Neuron (in vitro differentiated cells): ENCODE measurements around the gene CCNJL.

Experiments used
- H2AFZ ChIP-seq: one replicate; pipeline ENCODE4 v1.6.1; 2013; ENCODE audit warnings: low read depth, mild to moderate bottlenecking, inconsistent platforms, low read length, moderate library complexity
- H3K27me3 ChIP-seq: one replicate; pipeline ENCODE4 v1.6.1; 2013; ENCODE audit warnings: low read length; ENCODE audit not compliant: insufficient read depth
- H3K36me3 ChIP-seq: one replicate; pipeline ENCODE4 v1.6.1; 2013; ENCODE audit warnings: low read length; ENCODE audit not compliant: insufficient read depth
- H3K4me1 ChIP-seq: one replicate; pipeline ENCODE4 v1.6.1; 2013; ENCODE audit warnings: low read length; ENCODE audit not compliant: insufficient read depth
- H3K4me3 ChIP-seq: 2 replicates; pipeline ENCODE4 v1.5.1; 2013; ENCODE audit warnings: mild to moderate bottlenecking, low read length, moderate library complexity
- H3K9me3 ChIP-seq: one replicate; pipeline ENCODE4 v1.6.1; 2013; ENCODE audit warnings: low read length

Gene CCNJL

DNA sequence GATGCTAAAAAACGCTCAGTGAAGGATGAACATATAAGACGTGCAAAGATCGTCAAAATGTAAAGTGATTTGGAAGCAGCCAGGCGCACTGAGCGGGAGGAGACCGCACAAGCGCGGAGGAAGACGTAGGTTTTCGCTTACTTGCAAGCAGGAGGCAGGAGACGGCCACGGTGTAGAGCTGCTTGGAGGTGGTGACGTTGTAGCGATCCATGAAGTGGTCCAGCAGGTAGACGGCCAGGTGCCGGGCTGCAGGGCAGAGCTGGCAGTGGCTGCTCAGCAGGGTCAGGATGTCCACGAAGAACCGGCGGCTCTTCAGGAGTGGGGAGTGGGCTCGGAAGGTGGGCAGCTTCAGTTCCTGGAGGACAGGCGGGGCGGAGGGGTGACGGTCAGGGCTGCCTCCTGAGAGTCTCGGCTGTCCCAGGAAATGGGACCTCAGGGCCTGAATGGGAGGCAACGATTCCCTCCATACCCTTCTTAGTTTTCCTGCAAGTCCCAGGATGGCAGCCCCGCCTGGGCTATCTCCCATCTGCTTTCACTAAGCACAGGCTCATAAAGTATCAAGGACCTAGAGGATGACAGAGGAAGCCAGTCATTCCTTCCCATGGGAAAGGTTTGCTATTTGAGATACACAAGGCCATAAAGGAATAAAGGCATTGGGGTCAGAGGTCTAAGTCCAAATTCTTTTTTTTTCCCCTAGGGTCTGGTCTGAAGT is 31.8 kb downstream of the CCNJL start:
- Histone ChIP-seq H3K9me3 (no peaks in the 10 kb centered on the region), H3K36me3 (peaks cover 18% of the 10 kb centered on the region), H3K4me3 (no peak overlapping the region), H3K27me3 (no peaks in the 10 kb centered on the region), H2AFZ (no peak overlapping the region), H3K4me1 (peaks cover 6% of the 10 kb centered on the region)

DNA sequence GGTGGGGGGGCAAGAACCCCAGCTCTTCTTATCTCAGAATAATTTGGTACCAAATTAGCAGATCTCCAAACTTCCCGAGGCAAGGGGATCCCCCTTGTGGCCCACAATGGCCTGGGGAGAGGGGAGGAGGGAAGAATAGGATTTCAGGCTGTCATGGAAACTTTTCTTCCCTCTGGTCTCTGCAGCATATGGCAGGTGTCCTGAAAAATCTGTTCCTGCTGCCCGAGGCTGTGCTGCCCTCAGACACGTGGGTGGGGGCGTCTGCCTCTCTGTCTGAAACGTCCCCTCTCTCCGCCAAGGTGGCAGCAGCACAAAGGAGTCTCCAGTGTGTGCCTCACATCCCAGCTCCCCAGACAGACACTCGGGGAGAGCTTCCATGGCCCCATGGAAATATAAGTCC is 34.0 kb downstream of the CCNJL start:
- Histone ChIP-seq H3K36me3 (peaks cover 18% of the 10 kb centered on the region), H3K9me3 (no peaks in the 10 kb centered on the region), H3K4me1 (peaks cover 6% of the 10 kb centered on the region), H3K27me3 (no peaks in the 10 kb centered on the region), H2AFZ (no peak overlapping the region), H3K4me3 (no peak overlapping the region)

DNA sequence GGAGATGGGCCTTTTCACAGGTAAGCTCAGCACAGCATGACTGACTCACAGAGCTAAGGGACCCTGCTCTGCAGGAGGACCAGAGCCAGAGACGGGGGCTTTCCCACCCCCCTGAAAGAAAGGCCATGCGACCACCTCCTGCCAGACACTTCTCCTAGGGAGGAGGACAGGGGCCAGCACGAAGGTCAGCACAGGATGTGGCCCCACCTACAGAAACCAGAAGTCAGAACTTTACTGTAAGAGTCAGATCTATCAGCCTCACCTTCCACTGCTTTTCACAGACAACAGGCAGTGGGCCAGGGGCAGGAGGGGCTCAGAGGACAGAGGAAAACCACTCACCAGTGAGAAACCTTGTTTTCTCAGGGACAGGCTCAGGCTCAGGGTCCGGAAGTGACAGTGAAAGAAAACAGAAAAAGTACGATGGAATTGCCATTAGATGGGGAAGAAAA is 37.9 kb downstream of the CCNJL start:
- Histone ChIP-seq H3K27me3 (no peaks in the 10 kb centered on the region), H3K4me3 (no peak overlapping the region), H2AFZ (no peak overlapping the region), H3K4me1 (peaks cover 6% of the 10 kb centered on the region), H3K9me3 (no peaks in the 10 kb centered on the region), H3K36me3 (peaks cover 9% of the 10 kb centered on the region)

DNA sequence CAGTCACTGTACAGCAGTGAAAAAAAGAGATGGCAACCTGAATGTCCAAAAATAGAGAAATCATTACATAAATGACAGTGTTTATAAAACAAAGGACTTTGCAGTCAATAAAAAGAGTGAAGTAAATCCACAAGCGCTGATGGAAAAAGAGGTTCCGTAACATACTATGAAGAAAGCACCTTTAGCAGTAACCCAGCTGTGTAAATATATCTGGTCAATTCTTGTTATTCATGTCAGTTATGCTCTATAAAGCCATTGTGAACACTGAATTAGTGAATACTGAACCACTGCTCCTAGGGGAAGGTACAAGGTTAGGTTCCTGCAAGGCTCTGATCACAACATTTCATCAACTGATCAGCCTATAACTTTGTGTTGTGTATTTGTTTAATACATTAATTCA is 39.5 kb downstream of the CCNJL start:
- Histone ChIP-seq H3K27me3 (no peaks in the 10 kb centered on the region), H3K36me3 (peaks cover 16% of the 10 kb centered on the region)

DNA sequence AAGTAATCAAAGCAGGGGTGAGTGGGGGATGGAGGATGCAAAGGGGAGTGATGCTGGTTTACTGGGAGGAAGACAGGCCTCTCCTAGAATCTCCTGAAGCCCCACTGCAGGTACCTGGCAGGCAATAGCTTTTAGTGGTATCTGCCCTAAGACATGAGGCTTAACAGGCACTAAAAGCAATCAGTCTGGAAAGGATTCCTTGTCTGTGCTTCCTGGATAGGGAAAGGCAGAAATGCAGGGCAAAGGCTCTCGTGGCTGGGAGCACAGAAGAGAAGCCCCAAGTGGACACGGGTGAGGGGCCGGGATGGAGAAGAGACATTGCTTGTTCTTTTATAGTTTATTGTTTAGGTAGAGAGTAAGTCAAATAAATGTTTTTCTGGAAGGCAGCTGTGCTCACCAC is 40.1 kb downstream of the CCNJL start:
- Histone ChIP-seq H3K4me3 (no peak overlapping the region), H3K27me3 (no peaks in the 10 kb centered on the region), H3K36me3 (peaks cover 15% of the 10 kb centered on the region), H3K9me3 (no peaks in the 10 kb centered on the region), H3K4me1 (no peaks in the 10 kb centered on the region), H2AFZ (no peak overlapping the region)

More for the DNA sequence above, 39.5 kb downstream of the CCNJL start:
- Histone ChIP-seq H3K4me1 (no peaks in the 10 kb centered on the region), H2AFZ (no peak overlapping the region), H3K9me3 (no peaks in the 10 kb centered on the region), H3K4me3 (no peak overlapping the region)

DNA sequence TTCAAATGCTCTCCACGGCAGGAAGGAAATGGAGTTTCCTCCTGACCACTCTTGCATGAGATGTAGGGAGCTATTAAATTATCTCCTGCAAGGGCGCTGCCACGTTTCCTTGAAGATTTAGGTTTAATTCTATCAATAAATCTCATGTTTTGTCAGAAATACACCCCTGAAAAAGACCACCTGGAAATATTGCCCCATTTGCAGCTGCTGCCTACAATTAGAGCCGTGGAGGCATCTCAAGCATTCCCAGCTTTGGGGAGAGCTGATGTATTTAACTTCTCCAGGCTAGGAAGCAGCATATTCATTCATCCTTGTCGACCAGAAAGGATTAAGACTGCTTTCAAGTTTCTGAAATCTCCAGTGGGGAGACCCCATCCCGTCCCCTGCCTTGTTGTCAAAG is 40.5 kb downstream of the CCNJL start:
- H3K27me3 ChIP-seq, result no peaks in the 10 kb centered on the region
- no peaks in the 10 kb centered on the region for H3K9me3 ChIP-seq
- peaks cover 12% of the 10 kb centered on the region for H3K36me3 ChIP-seq
- no peak overlapping the region for H2AFZ ChIP-seq
- peaks cover 4% of the 10 kb centered on the region for H3K4me1 ChIP-seq
- H3K4me3 ChIP-seq, result no peak overlapping the region

DNA sequence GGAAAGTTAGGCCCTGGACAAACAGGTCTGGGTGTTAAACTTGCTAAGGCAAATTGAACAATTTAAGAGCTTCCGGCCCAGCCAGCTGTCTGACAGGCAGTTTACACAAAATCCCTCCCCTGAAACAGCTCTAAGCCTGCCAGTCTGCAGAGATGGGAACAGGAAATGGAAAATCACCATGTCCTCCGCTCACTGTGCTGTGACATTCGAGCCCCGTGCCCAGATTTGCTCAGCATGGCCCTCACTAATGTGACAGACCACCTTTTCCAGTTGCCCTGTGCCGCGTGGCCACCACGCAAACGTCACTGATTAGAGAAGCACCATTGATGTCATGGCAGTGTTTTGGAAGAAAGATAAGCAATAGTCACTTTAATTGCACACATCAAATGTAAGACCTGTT is 41.0 kb downstream of the CCNJL start:
- Histone ChIP-seq H3K4me3 (no peak overlapping the region), H3K9me3 (no peaks in the 10 kb centered on the region), H3K4me1 (peaks cover 8% of the 10 kb centered on the region), H3K36me3 (peaks cover 12% of the 10 kb centered on the region), H2AFZ (no peak overlapping the region), H3K27me3 (no peaks in the 10 kb centered on the region)

DNA sequence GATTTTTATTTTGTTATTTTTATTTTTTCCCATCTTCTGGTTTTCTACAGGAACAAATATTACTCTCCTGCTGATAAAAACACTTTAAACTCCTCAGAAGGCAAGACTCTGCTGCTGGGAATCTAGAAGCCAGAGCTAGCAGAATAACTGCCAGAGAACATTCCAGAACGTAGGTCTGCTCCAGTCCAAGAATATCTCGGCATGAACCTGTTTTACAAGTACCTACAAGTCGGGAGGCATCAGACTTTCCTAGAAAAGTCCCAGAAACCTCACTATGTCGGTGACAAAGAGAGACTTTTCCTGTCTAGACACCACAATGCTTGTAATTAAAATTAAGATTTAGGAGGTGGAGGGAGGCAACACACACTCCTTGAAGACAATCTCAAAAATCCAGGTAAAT is 41.7 kb downstream of the CCNJL start:
- Histone ChIP-seq H2AFZ (no peak overlapping the region), H3K36me3 (peaks cover 12% of the 10 kb centered on the region), H3K4me1 (peaks cover 15% of the 10 kb centered on the region), H3K27me3 (no peaks in the 10 kb centered on the region), H3K4me3 (no peak overlapping the region), H3K9me3 (no peaks in the 10 kb centered on the region)

DNA sequence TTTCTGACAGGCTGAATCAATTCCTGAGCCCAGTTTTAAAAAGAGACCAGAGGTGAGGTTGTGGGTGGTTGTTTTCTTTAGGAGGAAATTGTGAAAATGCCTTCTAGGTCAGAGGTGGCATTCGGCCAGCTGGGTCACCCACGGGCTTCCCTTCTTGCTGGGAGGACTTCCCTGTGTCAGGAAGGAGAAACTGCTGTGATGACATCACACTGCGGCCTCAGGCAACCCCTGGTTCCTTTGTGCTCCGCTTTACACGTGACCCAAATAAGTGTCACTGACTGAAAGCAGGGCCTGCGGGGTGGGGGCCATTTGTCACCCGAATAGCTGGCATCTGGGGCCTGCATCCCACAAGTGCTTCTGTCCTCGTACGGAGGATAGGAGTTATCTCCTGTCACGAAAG is 43.3 kb downstream of the CCNJL start:
- Histone ChIP-seq H3K9me3 (no peaks in the 10 kb centered on the region), H2AFZ (no peak overlapping the region), H3K36me3 (peaks cover 12% of the 10 kb centered on the region), H3K4me1 (peaks cover 15% of the 10 kb centered on the region), H3K27me3 (no peaks in the 10 kb centered on the region), H3K4me3 (no peak overlapping the region)

DNA sequence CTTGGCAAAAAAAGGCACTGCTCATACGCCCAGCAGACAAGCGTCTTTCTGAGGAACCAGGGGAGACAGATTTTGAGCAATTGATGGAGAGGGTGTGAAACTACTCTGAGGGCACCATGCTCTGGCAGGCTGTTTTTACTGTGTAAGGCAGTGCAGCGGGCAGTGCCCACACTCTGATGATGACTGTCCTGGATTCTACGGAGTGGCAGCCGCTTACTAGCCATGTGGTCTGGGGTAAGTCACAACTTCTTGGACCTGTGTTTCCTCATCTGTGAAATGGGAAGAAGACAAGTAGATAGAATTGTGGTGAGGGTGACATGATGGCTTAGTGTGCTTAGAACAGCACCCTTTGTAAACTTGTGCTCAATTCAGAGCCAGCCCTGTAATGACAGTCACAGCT is 44.2 kb downstream of the CCNJL start:
- H3K4me1 ChIP-seq, result peaks cover 20% of the 10 kb centered on the region
- H2AFZ ChIP-seq, result no peak overlapping the region
- no peaks in the 10 kb centered on the region for H3K27me3 ChIP-seq

DNA sequence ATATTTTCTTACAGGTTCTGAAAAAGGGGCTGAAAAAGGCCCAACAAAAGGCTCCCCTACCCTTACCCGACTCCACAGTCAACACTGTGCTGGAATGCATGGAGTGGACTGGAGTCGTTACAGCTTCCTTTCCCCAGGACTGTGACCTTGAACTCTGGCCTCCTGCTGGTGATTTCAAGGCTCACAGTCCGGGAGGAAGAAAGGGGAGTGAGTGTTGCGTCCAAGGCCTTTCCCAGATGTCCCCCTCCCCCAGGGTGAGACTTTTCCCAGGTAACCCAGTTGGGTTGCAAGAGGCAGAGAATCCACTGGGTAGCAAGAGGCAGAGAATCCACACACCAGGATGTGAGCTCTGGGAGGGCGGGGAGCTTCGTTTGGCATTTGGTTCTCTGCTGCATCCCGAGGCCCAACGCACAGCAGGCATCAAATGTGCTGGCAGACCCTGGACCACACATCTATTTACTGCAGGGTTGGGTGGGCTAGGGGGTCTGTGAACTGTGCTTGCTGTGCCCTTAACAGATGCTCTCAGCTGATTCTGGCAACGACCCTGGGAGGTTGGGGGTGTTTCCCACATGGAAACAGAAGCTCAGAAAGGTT is 45.5 kb downstream of the CCNJL start:
- no peak overlapping the region for H3K4me3 ChIP-seq
- peaks cover 24% of the 10 kb centered on the region for H3K4me1 ChIP-seq
- no peaks in the 10 kb centered on the region for H3K27me3 ChIP-seq
- no peak overlapping the region for H2AFZ ChIP-seq
- peaks cover 12% of the 10 kb centered on the region for H3K36me3 ChIP-seq
- no peaks in the 10 kb centered on the region for H3K9me3 ChIP-seq

More for the DNA sequence above, 44.2 kb downstream of the CCNJL start:
- no peaks in the 10 kb centered on the region for H3K9me3 ChIP-seq
- peaks cover 12% of the 10 kb centered on the region for H3K36me3 ChIP-seq
- H3K4me3 ChIP-seq, result no peak overlapping the region

DNA sequence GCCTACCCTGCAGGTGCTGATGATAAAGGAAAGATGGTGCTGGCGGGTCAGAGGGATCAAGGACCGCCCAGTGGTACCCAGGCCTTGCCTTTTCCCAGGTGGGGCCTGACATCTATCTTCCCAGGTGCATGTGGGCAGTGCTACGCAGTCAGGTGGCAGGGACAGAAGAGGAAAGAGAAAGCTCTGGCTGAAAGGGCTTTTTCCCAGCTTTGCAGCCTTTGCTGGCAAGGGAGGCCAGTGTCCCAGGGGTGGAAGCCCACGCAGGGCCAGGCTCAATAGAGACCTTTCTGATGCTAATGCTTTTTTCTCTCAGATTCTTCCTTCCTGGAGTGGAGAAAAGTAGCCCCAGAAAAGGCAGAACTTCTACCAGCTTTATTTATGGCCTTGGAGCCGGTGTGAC is 46.3 kb downstream of the CCNJL start:
- Histone ChIP-seq H3K4me1 (peaks cover 31% of the 10 kb centered on the region), H3K27me3 (no peaks in the 10 kb centered on the region), H3K9me3 (no peaks in the 10 kb centered on the region), H3K4me3 (no peak overlapping the region), H3K36me3 (peaks cover 12% of the 10 kb centered on the region), H2AFZ (no peak overlapping the region)

DNA sequence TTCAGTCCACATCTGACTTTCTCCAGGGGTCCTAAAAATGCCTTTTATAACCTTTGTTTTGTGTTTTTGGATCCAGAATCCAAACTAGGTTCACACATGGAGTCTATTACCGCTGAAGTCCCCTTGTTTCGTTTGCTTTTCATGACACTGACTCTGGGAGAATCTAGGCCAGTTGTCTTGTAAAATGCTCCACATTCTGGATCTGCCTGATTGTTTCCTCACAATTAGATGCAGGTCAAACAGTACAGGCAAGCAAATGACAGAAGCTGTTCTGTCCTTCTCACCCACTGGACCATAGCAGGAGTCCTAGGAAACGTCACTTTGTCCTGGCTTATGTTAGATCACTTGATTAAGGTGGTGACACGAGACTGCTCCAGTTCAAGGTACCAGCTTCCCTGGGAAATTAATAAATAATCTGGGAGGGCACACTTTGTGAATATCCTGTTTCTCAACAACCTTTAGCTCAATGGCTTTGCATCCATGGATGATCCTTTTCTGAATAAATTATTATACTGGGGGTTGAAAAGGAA is 49.0 kb downstream of the CCNJL start:
- no peak overlapping the region for H2AFZ ChIP-seq
- no peaks in the 10 kb centered on the region for H3K27me3 ChIP-seq
- no peaks in the 10 kb centered on the region for H3K9me3 ChIP-seq
- H3K36me3 ChIP-seq, result peaks cover 12% of the 10 kb centered on the region
- H3K4me1 ChIP-seq, result peaks cover 35% of the 10 kb centered on the region
- no peak overlapping the region for H3K4me3 ChIP-seq
